ENCODE results near the gene NAALADL2. TPM values are rescaled to one million over a fixed set of nuclear protein-coding genes. Genes with fewer than 3 reads are reported as not detected.
"Not testable (repeated sequence)": the region's sequence is repeated elsewhere in the genome, so short reads cannot be mapped to it uniquely, and the experiment has no call there.

Gene NAALADL2
- total RNA-seq, 2 donors from 2014 or later = 0.35 TPM; not detected in 1

DNA sequence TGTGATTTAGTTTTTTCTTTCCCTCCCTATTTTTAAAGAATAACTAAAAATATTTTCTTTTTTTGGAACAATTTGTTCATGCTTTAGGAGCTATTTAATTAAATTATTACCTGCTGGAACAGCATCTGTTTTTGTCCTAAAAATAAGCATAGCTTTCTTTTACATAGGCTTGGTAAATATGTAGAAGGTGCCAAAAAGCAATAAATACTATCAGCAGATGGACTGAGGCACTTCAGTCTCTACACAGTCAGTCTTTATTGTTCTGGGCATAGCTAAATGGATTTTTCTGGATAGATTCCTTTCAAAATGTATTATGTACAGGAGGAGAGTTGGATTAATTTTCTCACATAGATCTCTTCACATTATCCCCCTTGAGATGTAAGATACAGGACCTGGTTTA lies 223.5 kb downstream of the NAALADL2 start:
- H3K9me3 Mint-ChIP-seq = peaks cover 0 to 12% of the 10 kb centered on the region in 2 donors
- no peak overlapping the region for H3K27ac Mint-ChIP-seq
- ATAC-seq (no peak), DNase-seq (ENCODE audit: low spot score in 2 of 2) (no peak)
- no peaks in the 10 kb centered on the region for H3K36me3 Mint-ChIP-seq

DNA sequence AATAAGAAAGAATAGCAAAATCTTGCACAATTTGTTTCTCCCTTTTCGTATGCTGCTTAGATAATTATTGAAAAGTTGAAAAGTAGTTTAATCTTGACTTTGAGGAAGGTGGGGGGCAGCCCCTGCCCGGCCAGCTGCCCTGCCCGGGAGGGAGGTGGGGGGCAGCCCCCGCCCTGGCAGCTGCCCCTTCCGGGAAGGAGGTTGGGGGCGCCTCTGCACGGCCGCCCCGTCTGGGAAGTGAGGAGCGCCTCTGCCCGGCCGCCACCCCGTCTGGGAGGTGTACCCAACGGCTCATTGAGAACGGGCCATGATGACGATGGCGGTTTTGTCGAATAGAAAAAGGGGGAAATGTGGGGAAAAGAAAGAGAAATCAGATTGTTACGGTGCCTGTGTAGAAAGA lies 228.0 kb downstream of the NAALADL2 start:
- H3K9me3 Mint-ChIP-seq; H3K27ac Mint-ChIP-seq; H3K36me3 Mint-ChIP-seq; ATAC-seq; DNase-seq (ENCODE audit: low spot score in 2 of 2): not testable (repeated sequence)

DNA sequence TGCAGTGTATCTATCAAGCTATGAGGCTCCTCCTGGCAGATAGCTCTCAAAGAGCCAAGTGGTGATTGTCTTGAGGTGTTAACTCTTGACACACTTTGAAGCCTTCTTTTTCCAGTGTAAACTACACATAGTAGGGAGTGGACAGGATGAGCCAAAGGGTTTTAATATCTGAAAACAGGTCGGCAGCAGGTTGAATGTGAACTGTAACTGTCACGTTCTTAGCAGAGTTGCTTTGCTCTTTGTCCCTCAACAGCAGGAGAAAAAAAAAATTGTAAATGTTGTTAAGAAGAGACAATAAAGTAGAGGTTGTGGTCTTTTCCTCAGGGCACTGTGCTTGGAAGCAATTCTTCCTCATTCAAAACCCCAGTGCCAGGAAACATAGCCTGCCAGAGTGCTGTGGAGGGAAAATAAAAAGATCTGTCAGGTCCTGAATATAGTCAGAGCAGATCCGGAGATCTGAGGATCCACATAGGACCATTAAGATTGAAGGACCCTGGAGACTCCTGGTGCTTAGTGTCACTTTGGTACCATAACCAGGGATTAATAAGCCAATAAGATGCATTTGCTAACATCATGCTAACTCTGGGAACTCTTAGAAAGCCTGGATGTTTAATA lies 229.7 kb downstream of the NAALADL2 start:
- Mint-ChIP-seq H3K9me3 (peaks cover 0 to 4% of the 10 kb centered on the region in 2 donors), H3K27ac (no peak overlapping the region), H3K36me3 (no peaks in the 10 kb centered on the region)
- DNase-seq (ENCODE audit: low spot score in 2 of 2) (no peak), ATAC-seq (no peak)

DNA sequence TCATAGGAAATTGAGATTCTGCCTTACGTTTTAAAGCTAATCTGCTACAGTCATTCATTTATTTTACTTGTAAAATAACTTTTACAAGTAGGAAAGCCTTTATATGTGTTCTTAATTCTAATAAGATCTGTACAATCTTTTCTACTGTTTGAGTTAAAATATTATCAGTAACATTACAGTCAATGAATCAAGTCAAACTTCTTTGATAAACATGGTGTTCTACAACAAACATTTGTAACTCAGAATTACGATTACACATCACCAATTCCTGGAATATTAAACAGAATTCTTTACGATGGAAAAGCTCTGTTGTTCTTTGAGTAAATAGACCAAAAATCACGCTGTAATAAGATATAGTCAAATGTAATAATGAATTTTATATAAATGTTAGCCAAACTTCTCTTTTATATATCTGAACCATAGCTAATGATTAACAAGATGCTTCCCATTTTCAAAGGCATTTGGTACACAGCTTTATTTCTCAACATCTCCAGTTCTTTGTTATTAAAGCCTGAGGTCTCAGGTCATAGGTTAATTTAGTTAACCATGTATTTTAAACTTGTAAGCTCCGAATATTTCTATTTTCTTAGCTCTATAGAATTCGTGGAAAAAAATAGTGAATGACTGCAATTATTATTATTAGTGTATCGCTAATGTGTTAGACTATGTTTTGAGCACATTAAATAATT lies 232.4 kb downstream of the NAALADL2 start:
- ATAC-seq = no peak
- no peak for DNase-seq (ENCODE audit: low spot score in 2 of 2)
- Mint-ChIP-seq H3K9me3 (peaks cover 0 to 4% of the 10 kb centered on the region in 2 donors), H3K27ac (no peak overlapping the region), H3K36me3 (no peaks in the 10 kb centered on the region)

DNA sequence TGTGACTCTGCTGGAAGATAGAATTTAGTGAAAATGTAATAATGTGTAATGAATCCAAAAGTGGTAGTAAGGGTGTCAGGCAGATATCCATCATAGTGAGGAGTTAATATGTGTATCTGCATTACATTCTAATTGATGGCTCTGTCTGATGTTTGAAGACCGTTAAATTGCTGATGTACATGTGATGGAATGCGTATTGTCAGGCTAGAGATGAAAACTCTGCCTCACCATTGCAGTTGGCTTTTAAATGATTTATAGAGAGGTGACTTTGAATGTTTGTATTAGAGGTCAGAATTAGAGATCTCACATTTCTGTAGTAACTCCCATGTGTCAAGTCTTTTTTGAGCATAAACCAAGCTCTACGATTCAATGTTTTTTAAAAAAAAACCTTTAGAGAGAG lies 234.6 kb downstream of the NAALADL2 start:
- Mint-ChIP-seq H3K27ac (no peak overlapping the region), H3K36me3 (no peaks in the 10 kb centered on the region), H3K9me3 (peaks cover 0 to 4% of the 10 kb centered on the region in 2 donors)
- DNase-seq (ENCODE audit: low spot score in 2 of 2) = no peak
- no peak for ATAC-seq

DNA sequence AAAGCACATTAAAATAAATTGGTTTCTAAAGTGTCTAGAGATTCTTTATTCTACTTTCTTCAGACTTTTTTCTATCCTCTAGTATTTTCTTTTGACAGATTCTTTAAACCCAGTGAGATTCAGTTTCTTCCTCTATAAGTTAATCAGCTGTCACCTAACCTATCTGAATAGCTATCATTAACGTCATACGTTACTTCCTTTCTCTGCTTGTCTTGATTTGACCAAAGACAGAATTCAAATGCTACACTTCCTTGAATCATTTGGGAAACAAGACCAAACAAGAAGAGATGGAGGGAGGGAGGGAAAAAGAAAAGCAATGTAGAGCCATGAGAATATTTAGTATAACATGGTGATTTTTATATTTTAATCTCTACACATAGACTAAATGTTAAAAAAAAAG lies 235.2 kb downstream of the NAALADL2 start:
- peaks cover 0 to 4% of the 10 kb centered on the region in 2 donors for H3K9me3 Mint-ChIP-seq
- ATAC-seq = no peak
- no peaks in the 10 kb centered on the region for H3K36me3 Mint-ChIP-seq
- no peak overlapping the region for H3K27ac Mint-ChIP-seq
- no peak for DNase-seq (ENCODE audit: low spot score in 2 of 2)

DNA sequence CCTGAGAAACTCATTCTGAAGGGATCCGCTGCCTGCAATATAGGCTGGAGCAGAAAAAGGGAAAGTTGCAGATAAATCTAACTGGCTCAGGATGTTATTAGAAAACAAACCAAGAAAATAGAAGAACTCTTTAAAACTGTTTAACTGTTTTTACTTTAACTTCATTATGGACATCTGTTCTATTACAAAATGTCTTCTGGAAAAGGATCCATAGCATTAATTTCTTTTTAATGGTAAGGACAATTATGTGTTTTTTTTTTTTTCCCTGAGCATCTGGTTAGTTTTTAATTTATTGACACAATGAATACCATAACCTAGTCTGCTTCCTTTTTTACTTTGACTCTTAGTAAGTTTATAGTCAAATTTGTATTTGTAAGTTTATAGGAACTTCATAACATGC lies 239.5 kb downstream of the NAALADL2 start:
- no peaks in the 10 kb centered on the region for H3K36me3 Mint-ChIP-seq
- peaks cover 0 to 4% of the 10 kb centered on the region in 2 donors for H3K9me3 Mint-ChIP-seq
- DNase-seq (ENCODE audit: low spot score in 2 of 2) (no peak), ATAC-seq (no peak)
- H3K27ac Mint-ChIP-seq = no peak overlapping the region

DNA sequence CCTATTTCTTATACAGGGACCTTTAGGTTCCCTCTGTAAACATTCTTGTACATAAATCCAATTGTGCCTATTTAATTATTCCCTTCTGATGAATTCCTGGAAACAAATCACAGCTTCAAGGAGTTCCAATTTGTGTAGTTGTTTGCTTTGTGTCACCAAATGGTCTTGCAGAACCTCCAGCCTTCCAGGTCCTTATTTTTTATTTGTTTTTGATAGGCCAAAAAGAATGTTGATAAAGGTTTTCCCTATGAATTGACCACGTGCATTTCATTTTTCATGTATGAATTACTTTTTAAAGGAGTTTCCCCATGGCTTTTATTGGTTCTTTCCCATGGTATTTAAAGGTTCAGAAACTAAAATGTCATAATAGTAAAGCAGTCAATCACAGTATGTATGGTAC lies 243.0 kb downstream of the NAALADL2 start:
- H3K27ac Mint-ChIP-seq = no peak overlapping the region
- DNase-seq (ENCODE audit: low spot score in 2 of 2) (no peak), ATAC-seq (no peak)
- H3K9me3 Mint-ChIP-seq = peaks cover 0 to 4% of the 10 kb centered on the region in 2 donors
- no peaks in the 10 kb centered on the region for H3K36me3 Mint-ChIP-seq

DNA sequence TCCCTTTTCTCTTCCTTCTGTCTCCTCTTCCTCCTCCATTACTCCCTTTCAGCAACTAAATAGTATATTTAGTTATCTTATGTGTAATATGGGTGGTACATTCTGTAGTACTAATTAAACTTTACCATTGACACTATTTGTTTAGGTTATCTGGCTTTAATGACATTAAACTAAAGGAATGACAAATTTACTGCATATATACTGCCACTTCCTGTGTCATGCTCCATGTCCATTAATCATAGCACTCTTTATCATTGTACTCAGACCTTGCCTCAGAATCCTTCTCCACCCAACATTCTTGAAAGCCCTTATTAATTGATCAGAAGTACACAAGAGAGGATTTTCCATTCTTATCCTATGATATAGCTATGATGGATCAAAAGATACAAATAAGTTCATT lies 244.2 kb downstream of the NAALADL2 start:
- H3K9me3 Mint-ChIP-seq = peaks cover 0 to 4% of the 10 kb centered on the region in 2 donors
- H3K27ac Mint-ChIP-seq = no peak overlapping the region
- no peak for DNase-seq (ENCODE audit: low spot score in 2 of 2)
- no peaks in the 10 kb centered on the region for H3K36me3 Mint-ChIP-seq
- no peak for ATAC-seq

DNA sequence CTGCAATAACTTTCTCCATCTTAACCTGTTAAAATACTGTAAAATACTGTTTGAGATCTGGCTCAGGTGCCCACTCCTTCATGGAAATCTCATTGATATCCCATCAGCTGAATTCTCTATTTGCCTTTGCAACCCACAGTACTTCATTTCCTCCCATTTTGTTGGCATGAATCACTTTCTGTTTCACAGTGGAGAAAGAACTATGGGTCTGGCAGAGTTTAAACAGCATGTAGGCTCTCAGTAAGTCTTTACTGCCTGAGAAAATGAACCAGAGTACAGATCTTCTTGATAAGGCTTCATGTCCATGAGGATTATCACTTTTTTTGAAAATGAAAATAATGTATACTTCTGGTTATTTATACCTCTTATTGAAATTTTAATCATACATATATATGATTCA lies 245.9 kb downstream of the NAALADL2 start:
- no peaks in the 10 kb centered on the region for H3K36me3 Mint-ChIP-seq
- peaks cover 0 to 4% of the 10 kb centered on the region in 2 donors for H3K9me3 Mint-ChIP-seq
- DNase-seq (ENCODE audit: low spot score in 2 of 2) (no peak), ATAC-seq (no peak)
- H3K27ac Mint-ChIP-seq = no peak overlapping the region

DNA sequence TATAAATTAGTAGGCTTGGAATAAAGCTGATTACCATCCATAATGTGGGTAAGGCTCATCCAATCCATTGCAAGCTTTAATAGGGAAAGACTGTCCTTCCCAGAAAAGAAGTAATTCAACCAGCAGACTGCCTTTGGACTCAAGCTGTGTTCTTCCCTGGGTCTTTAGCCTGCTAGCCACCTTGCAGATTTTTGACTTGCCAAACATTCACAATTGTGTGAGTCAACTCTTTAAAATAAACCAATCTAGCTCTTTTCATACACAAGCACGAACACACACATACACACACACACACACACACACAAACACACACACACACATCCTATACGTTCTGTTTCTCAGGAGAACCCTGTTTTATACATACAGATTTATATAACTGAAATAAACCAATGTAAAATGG lies 248.1 kb downstream of the NAALADL2 start:
- DNase-seq (ENCODE audit: low spot score in 2 of 2) = no peak
- H3K27ac Mint-ChIP-seq = no peak overlapping the region
- ATAC-seq = no peak
- H3K9me3 Mint-ChIP-seq = peaks cover 0 to 4% of the 10 kb centered on the region in 2 donors
- no peaks in the 10 kb centered on the region for H3K36me3 Mint-ChIP-seq

DNA sequence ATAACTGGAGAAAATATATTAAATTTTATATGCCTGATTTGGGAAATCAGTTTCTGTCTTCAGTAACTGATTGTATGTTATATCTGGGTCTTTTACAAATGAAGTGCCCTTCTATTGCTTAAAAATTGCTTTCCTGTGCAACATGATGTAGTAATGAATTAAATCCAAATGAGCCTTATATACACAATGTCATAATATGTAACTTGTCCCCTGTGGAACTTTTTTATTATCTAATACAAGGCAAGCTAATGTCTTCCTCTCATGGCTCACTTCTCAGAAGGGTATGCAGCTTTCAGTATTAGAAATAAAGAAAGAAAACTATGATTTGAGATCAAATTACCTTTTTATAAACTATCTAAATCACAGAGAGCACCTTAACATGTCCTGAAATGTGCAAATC lies 248.9 kb downstream of the NAALADL2 start:
- peaks cover 0 to 4% of the 10 kb centered on the region in 2 donors for H3K9me3 Mint-ChIP-seq
- ATAC-seq (no peak), DNase-seq (ENCODE audit: low spot score in 2 of 2) (no peak)
- no peak overlapping the region for H3K27ac Mint-ChIP-seq
- H3K36me3 Mint-ChIP-seq = no peaks in the 10 kb centered on the region

DNA sequence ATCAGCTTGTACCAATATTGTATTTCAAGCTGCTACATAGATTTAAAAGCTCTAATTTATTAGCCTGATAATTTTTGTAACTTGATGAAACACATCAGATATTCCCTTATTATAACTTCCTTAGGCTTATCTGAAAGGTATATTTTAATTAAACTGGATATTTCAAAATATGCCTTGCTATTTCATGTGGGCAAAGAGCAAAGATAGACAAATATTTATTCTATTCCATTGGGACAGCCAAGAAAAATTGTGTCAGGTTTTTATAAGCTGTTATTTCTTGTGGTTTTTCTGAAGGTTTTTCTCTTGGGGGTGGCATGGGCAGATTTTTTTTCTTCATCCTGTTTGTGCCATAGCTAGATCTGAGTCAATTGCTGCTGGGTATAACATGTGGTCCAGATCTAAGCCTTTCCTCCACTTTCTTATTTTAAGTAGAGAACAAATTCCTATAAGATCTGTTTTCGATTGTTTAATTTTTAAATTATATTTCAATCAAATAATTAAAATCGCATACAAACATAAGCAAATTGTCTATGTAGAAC lies 249.5 kb downstream of the NAALADL2 start:
- Mint-ChIP-seq H3K36me3 (no peaks in the 10 kb centered on the region), H3K9me3 (peaks cover 0 to 4% of the 10 kb centered on the region in 2 donors), H3K27ac (no peak overlapping the region)
- ATAC-seq (no peak), DNase-seq (ENCODE audit: low spot score in 2 of 2) (no peak)

DNA sequence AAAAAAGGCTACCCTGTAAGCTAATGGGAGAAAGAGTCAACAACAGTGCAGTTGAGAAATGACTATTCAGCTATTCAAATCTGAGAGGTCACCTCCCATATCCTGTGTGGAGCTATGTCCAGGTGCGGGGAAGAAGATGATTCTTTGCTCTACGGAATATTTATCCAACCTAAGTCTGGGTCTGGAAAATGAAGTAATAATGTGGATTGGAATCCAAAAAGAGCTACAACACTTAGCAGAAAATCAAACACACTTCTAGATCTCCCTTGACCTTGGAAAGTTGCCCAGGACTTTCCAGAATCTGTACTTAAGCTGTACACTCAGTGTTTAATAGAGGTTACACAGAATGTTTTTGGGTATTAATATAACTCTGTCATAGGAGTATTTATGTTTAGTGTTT lies 251.9 kb downstream of the NAALADL2 start:
- no peak overlapping the region for H3K27ac Mint-ChIP-seq
- no peaks in the 10 kb centered on the region for H3K9me3 Mint-ChIP-seq
- ATAC-seq = no peak
- peaks cover 0 to 2% of the 10 kb centered on the region in 2 donors for H3K36me3 Mint-ChIP-seq
- DNase-seq (ENCODE audit: low spot score in 2 of 2) = no peak

DNA sequence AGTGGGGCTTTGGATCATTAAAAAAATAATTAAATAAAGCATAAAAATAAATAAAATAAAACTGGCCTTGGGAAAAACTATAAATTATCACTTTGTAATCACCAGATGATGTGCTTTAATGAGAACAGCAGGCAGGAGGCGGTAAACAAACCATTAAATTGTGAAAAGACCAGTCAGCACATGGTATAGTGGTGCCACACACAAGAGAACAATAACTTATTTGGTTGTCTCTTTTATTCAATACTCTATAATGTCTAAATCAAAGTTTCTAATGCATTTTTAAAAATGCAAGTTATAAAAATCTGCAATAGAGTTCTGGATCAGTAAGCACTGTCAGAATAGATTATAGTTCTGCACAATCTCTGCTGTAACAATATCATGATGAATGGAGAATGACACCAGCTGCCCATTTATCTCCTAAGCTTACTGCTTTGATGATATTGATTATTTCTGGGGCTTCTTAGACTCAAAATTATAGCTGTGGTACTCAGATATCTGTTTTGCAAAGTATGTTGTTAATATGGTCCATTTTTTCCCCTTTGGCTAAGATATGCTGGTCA lies 259.3 kb downstream of the NAALADL2 start:
- H3K9me3 Mint-ChIP-seq = peaks cover 0 to 6% of the 10 kb centered on the region in 2 donors
- no peak for ATAC-seq
- H3K36me3 Mint-ChIP-seq = peaks cover 0 to 7% of the 10 kb centered on the region in 2 donors
- no peak for DNase-seq (ENCODE audit: low spot score in 2 of 2)
- no peak overlapping the region for H3K27ac Mint-ChIP-seq

DNA sequence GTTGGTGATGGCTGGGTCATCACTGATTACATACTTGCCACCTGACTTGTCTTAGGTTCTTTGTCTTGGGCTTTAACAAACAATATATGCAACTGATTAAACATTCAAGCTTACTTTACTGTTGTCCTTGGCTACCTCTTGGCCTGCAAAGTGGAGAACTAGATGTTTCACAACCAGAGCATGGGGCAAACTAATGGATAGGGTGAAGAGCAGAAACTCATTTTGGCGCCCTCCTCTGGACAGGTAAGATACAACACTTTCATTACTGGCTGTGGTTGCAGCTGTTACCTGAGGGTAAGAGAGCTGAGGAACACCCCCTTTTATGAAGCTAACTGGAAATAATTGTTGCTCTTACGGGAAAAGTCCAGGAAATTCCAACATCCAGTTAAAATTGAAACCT lies 262.1 kb downstream of the NAALADL2 start:
- ATAC-seq (no peak), DNase-seq (ENCODE audit: low spot score in 2 of 2) (peak in 1 of 2 donors; percentile 9)
- peaks cover 6 to 19% of the 10 kb centered on the region in 2 donors for H3K9me3 Mint-ChIP-seq
- no peak overlapping the region for H3K27ac Mint-ChIP-seq
- peaks cover 0 to 4% of the 10 kb centered on the region in 2 donors for H3K36me3 Mint-ChIP-seq

DNA sequence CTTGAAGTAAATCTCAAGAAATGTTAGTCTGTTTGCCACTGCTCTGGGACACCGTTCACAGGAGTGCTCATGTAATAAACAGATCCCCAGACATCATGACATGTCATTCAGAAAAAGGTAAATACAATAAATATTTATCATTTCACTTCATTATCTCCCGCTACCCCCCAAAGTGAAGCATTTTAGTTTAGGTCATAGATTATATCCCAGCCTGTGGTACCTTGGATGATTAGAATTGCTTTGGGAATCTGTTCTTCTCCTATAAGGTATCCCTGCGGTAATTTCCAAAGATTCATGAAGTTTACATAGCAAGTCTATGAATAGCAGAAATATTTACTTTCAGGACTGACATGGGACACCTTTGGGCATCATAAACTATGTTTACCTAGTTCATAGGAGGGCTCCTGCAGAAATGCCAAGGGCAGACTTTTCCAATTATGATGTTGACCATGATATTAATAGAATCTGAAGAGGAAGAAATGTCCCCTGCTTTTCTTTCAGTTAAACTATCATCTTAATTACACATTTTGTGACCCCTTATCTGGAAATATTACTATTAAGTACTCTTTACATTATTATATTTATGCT lies 268.0 kb downstream of the NAALADL2 start:
- H3K27ac Mint-ChIP-seq = no peak overlapping the region
- no peaks in the 10 kb centered on the region for H3K36me3 Mint-ChIP-seq
- ATAC-seq = no peak
- no peak for DNase-seq (ENCODE audit: low spot score in 2 of 2)
- H3K9me3 Mint-ChIP-seq = peaks cover 6 to 15% of the 10 kb centered on the region in 2 donors
